A673 (cell line): ENCODE data around the gene GNA14. TPM values are rescaled to one million over a fixed set of nuclear protein-coding genes. Genes with fewer than 3 reads are reported as not detected.
A peak's percentile ranks its signal among the peaks of the same experiment; 100 is the strongest.

Source experiments
- BruUV-seq: library from RNA; stranded (reverse); fragments of 400-500 nt; replicated peaks from 2 replicates; lab custom pipeline; 2021; lab: Mats Ljungman, UMichigan
- CTCF ChIA-PET: fragments of 300-600 bp; sonication (Branson Sonifier 250); formaldehyde crosslinking; loops from one replicate; lab custom pipeline; 2022; ENCODE audit warnings: antibody characterized with exemption; lab: Charles Lee
- POLR2A ChIA-PET: fragments of 300-600 bp; sonication (Branson Sonifier 250); formaldehyde crosslinking; loops from one replicate; lab custom pipeline; 2022; ENCODE audit warnings: antibody characterized with exemption; ENCODE audit not compliant: low non-redundant PET; lab: Charles Lee
- DNase-seq: peaks from one replicate; pipeline ENCODE4 v3.0.0-alpha.2; 2015; ENCODE audit warnings: low spot score
- H3K27ac ChIP-seq: fragments of 200-600 bp; sonication (generic); 2 replicates; pipeline ENCODE4 v1.5.1; 2016; ENCODE audit warnings: mixed run types, low read depth, mild to moderate bottlenecking, mixed read lengths, antibody characterized with exemption, low read length; ENCODE audit not compliant: poor library complexity, severe bottlenecking
- H3K27me3 ChIP-seq: fragments of 200-600 bp; sonication (generic); replicated peaks from 2 replicates; pipeline ENCODE4 v1.6.1; 2017; ENCODE audit warnings: mixed run types, low read depth, mild to moderate bottlenecking, mixed read lengths, antibody characterized with exemption, low read length; ENCODE audit not compliant: insufficient read depth, poor library complexity
- H3K36me3 ChIP-seq: fragments of 200-600 bp; sonication (generic); 2 replicates; pipeline ENCODE4 v1.6.1; 2016; ENCODE audit warnings: mixed run types, mild to moderate bottlenecking, mixed read lengths, antibody characterized with exemption, low read length; ENCODE audit not compliant: insufficient read depth, poor library complexity, severe bottlenecking
- H3K4me1 ChIP-seq: fragments of 200-600 bp; sonication (generic); 2 replicates; pipeline ENCODE4 v1.6.1; 2017; ENCODE audit warnings: mixed run types, mild to moderate bottlenecking, mixed read lengths, antibody characterized with exemption, low read length; ENCODE audit not compliant: insufficient read depth, poor library complexity, severe bottlenecking
- H3K4me3 ChIP-seq: fragments of 200-600 bp; sonication (generic); 2 replicates; pipeline ENCODE4 v1.5.1; 2016; ENCODE audit warnings: low read depth, mixed run types, mild to moderate bottlenecking, mixed read lengths, low read length; ENCODE audit not compliant: poor library complexity, severe bottlenecking
- H3K9me3 ChIP-seq: fragments of 200-600 bp; sonication (generic); 2 replicates; pipeline ENCODE4 v1.6.1; 2016; ENCODE audit warnings: mixed run types, low read depth, mild to moderate bottlenecking, mixed read lengths, antibody characterized with exemption, low read length; ENCODE audit not compliant: poor library complexity, severe bottlenecking
- EZH2 ChIP-seq: fragments of 200-600 bp; sonication (generic); IDR thresholded peaks from 2 replicates; pipeline ENCODE4 v1.6.1; 2017; ENCODE audit warnings: borderline replicate concordance, low read depth, mild to moderate bottlenecking, mixed read lengths, antibody characterized with exemption, low read length; ENCODE audit not compliant: poor library complexity, severe bottlenecking
- intact Hi-C: fragments of 100-400 bp; cut with micrococcal nuclease; formaldehyde crosslinking; loops from one replicate; pipeline ENCODE4 v1.10.0; 2022; ENCODE audit not compliant: unreplicated experiment
- total RNA-seq: library from RNA; stranded (reverse); gene quantifications from 2 replicates; pipeline ENCODE4 v1.2.3, GENCODE V29; 2021
- TF ChIP-seq, protein P1 (sequence below): fragments of 300-800, 200-600 bp; sonication (generic); conservative IDR thresholded peaks from 2 replicates; pipeline ENCODE4 v1.5.1; 2017; ENCODE audit warnings: low read depth, mild to moderate bottlenecking, antibody characterized with exemption, low read length, moderate library complexity, mixed read lengths

The GNA14 gene
- total RNA-seq, 1 experiment from 2014 or later: 2.7 TPM

DNA sequence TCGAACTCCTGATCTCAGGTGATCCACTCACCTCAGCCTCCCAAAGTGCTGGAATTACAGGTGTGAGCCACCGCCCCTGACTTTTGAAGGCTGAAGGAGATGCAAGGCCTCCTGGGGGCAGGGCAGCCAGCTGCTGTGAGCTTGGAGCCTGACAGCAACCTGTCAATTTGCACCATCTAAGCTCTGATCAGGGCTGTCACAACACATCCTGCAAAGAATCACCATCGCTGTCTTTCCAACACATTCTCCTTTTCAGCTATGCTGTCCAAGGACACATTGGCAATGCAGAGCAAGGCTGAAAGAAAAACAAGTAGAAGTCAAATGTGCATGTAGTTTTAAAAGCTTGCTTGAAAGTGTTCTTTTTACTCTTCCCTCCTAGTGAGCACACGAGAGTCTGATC is 54.6 kb downstream of the GNA14 start:
- no peaks in the 10 kb centered on the region for H3K36me3 ChIP-seq
- no peaks in the 10 kb centered on the region for H3K27me3 ChIP-seq
- POLR2A ChIA-PET: no interaction called here
- intact Hi-C loops: no loop called here
- H3K4me1 ChIP-seq: peaks cover 50% of the 10 kb centered on the region
- H3K27ac ChIP-seq: peak overlapping the region; percentile 84
- CTCF ChIA-PET: no interaction called here
- TF ChIP-seq EZH2: no peak
- TF ChIP-seq, protein P1, sequence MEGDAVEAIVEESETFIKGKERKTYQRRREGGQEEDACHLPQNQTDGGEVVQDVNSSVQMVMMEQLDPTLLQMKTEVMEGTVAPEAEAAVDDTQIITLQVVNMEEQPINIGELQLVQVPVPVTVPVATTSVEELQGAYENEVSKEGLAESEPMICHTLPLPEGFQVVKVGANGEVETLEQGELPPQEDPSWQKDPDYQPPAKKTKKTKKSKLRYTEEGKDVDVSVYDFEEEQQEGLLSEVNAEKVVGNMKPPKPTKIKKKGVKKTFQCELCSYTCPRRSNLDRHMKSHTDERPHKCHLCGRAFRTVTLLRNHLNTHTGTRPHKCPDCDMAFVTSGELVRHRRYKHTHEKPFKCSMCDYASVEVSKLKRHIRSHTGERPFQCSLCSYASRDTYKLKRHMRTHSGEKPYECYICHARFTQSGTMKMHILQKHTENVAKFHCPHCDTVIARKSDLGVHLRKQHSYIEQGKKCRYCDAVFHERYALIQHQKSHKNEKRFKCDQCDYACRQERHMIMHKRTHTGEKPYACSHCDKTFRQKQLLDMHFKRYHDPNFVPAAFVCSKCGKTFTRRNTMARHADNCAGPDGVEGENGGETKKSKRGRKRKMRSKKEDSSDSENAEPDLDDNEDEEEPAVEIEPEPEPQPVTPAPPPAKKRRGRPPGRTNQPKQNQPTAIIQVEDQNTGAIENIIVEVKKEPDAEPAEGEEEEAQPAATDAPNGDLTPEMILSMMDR: no peak
- no peak overlapping the region for H3K4me3 ChIP-seq
- DNase-seq: no peak
- no TSS peak for BruUV-seq
- H3K9me3 ChIP-seq: no peaks in the 10 kb centered on the region

GRCh38 chr9:77592476-77592875 is 55.6 kb downstream of the GNA14 start:
- ChIA-PET CTCF (interaction anchor here (0.7 kb wide), 1 partner anchor 31 kb away, joined by 5 read pairs; no protein-coding TSS in a partner anchor), POLR2A (no interaction called here)
- no TSS peak for BruUV-seq
- no peak overlapping the region for H3K4me3 ChIP-seq
- H3K27ac ChIP-seq: no peak overlapping the region
- TF ChIP-seq, protein P1: no peak
- TF ChIP-seq EZH2: no peak
- intact Hi-C loops: no loop called here
- H3K36me3 ChIP-seq: no peaks in the 10 kb centered on the region
- no peaks in the 10 kb centered on the region for H3K27me3 ChIP-seq
- no peak for DNase-seq
- peaks cover 49% of the 10 kb centered on the region for H3K4me1 ChIP-seq
- no peaks in the 10 kb centered on the region for H3K9me3 ChIP-seq

DNA sequence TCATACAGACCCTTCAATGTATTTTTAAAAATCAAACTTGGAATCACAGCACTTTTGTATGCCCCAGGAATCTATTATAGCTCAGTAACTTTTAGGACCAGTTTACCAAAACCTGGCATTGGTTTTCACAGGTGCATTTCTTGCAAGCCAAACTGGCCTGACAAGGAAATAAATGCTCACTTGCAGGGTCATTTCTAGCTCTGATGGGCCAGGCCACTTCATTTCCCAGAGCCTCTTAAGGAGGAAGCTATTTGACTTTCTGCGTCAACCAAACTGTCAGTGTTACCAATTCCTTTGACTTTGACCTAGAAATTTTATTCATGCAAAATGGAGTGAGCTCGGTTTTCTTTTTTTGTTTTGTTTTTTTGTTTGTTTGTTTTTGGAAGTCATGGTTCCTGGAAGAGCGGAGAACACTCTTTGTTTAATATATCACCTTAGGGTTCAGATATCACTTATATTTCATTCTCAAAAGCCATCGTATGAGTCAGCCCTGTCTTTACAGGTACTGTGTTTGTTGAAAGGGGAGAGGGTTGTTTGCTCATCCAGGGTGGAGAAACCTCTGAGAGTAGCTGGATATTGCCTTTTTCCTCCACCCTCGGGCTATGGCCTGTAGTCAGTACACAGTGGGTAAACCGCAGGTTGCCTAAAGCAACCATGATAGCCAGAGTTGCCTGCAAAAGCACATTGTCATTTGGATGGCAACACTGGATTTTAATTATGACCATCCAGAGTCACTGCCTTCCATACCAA is 58.9 kb downstream of the GNA14 start:
- no peak for DNase-seq
- ChIA-PET POLR2A (interaction anchor here (0.6 kb wide), 1 partner anchor 8 kb away, joined by 12 read pairs; no protein-coding TSS in a partner anchor), CTCF (no interaction called here)
- Histone ChIP-seq H3K4me3 (no peak overlapping the region), H3K27me3 (no peaks in the 10 kb centered on the region), H3K4me1 (peaks cover 17% of the 10 kb centered on the region), H3K36me3 (no peaks in the 10 kb centered on the region), H3K9me3 (no peaks in the 10 kb centered on the region), H3K27ac (no peak overlapping the region)
- no TSS peak for BruUV-seq
- TF ChIP-seq EZH2: no peak
- TF ChIP-seq, protein P1: no peak
- intact Hi-C loops: no loop called here
